Measurements from ENCODE around the gene EXOC2.

The EXOC2 gene

GRCh38 chr6:586553-586952, 106.4 kb downstream of the EXOC2 start:
- DNase-seq (ENCODE audit: low read depth) = no peak
- H3K4me3 ChIP-seq (ENCODE audit: low read depth, low read length) = no peak overlapping the region
- TF ChIP-seq CTCF (conservative IDR thresholded peaks at IDR 0.05; ENCODE audit: low read depth, low read length) = no peak

- no peak overlapping the region for H3K4me3 ChIP-seq (ENCODE audit: low read depth, low read length)
- DNase-seq (ENCODE audit: low read depth) = no peak
- no peak for TF ChIP-seq CTCF (conservative IDR thresholded peaks at IDR 0.05; ENCODE audit: low read depth, low read length)
Observed at GRCh38 chr6:583635-584034, 109.3 kb downstream of the EXOC2 start.

- TF ChIP-seq CTCF (conservative IDR thresholded peaks at IDR 0.05; ENCODE audit: low read depth, low read length) = no peak
- DNase-seq (ENCODE audit: low read depth) = no peak
Observed at GRCh38 chr6:583116-583515, 109.8 kb downstream of the EXOC2 start.

GRCh38 chr6:582370-582769, 110.6 kb downstream of the EXOC2 start:
- peak; percentile 77 for DNase-seq (ENCODE audit: low read depth)
- TF ChIP-seq CTCF (conservative IDR thresholded peaks at IDR 0.05; ENCODE audit: low read depth, low read length) = no peak
- peak overlapping the region; percentile 20 for H3K4me3 ChIP-seq (ENCODE audit: low read depth, low read length)

More at GRCh38 chr6:583116-583515, 109.8 kb downstream of the EXOC2 start:
- H3K4me3 ChIP-seq (ENCODE audit: low read depth, low read length) = no peak overlapping the region

GRCh38 chr6:579339-579738, 113.6 kb downstream of the EXOC2 start:
- TF ChIP-seq CTCF (conservative IDR thresholded peaks at IDR 0.05; ENCODE audit: low read depth, low read length) = peak; percentile 71
- no peak overlapping the region for H3K4me3 ChIP-seq (ENCODE audit: low read depth, low read length)
- DNase-seq (ENCODE audit: low read depth) = peak; percentile 74

- TF ChIP-seq CTCF (conservative IDR thresholded peaks at IDR 0.05; ENCODE audit: low read depth, low read length) = no peak
- H3K4me3 ChIP-seq (ENCODE audit: low read depth, low read length) = no peak overlapping the region
- peak; percentile 58 for DNase-seq (ENCODE audit: low read depth)
Observed at GRCh38 chr6:572596-573265, 120.2 kb downstream of the EXOC2 start.

- H3K4me3 ChIP-seq (ENCODE audit: low read depth, low read length) = no peak overlapping the region
- no peak for TF ChIP-seq CTCF (conservative IDR thresholded peaks at IDR 0.05; ENCODE audit: low read depth, low read length)
- DNase-seq (ENCODE audit: low read depth) = no peak
Observed at GRCh38 chr6:571892-572291, 121.0 kb downstream of the EXOC2 start.
